Cortex of kidney (tissue), 1 donor: ENCODE measurements around the gene RIOK2.
"Not testable (repeated sequence)": the region's sequence is repeated elsewhere in the genome, so short reads cannot be mapped to it uniquely, and the experiment has no call there.

Experiments
- DNase-seq: peaks from one replicate; lab custom pipeline; 2025; lab: John Stamatoyannopoulos, UW

Gene RIOK2

GRCh38 chr5:97167435-97167834 is 15.6 kb downstream of the RIOK2 start:
- DNase-seq, result no peak

GRCh38 chr5:97165726-97166125 is 17.3 kb downstream of the RIOK2 start:
- DNase-seq, result no peak

GRCh38 chr5:97164846-97165245 is 18.2 kb downstream of the RIOK2 start:
- DNase-seq, result no peak

GRCh38 chr5:97163790-97164285 is 19.2 kb downstream of the RIOK2 start:
- no peak for DNase-seq

GRCh38 chr5:97163360-97163764 is 19.7 kb downstream of the RIOK2 start:
- DNase-seq, result no peak

GRCh38 chr5:97162045-97162444 is 21.0 kb downstream of the RIOK2 start:
- no peak for DNase-seq

GRCh38 chr5:97157689-97158088 is 25.4 kb downstream of the RIOK2 start:
- no peak for DNase-seq

GRCh38 chr5:97151370-97151769 is 31.7 kb downstream of the RIOK2 start:
- DNase-seq, result no peak

GRCh38 chr5:97150401-97150800 is 32.6 kb downstream of the RIOK2 start:
- DNase-seq, result no peak

- DNase-seq, result no peak
Observed at GRCh38 chr5:97149709-97150108, 33.3 kb downstream of the RIOK2 start.

- DNase-seq, result no peak
Observed at GRCh38 chr5:97148288-97148687, 34.8 kb downstream of the RIOK2 start.

GRCh38 chr5:97143704-97144103 is 39.3 kb downstream of the RIOK2 start:
- DNase-seq, result no peak

GRCh38 chr5:97142521-97143254 is 40.4 kb downstream of the RIOK2 start, which contains the start of gene LIX1:
TSS of gene LIX1 (minus strand) at chr5:97142611. CDS start at chr5:97142576, 35 bp downstream.
- no peak for DNase-seq

- DNase-seq, result no peak
Observed at GRCh38 chr5:97141539-97141938, 41.5 kb downstream of the RIOK2 start.

- DNase-seq, result no peak
Observed at GRCh38 chr5:97141031-97141430, 42.0 kb downstream of the RIOK2 start.

GRCh38 chr5:97140250-97140649 is 42.8 kb downstream of the RIOK2 start:
- DNase-seq, result not testable (repeated sequence)

GRCh38 chr5:97136475-97136874 is 46.6 kb downstream of the RIOK2 start:
- no peak for DNase-seq

GRCh38 chr5:97135868-97136267 is 47.2 kb downstream of the RIOK2 start:
- no peak for DNase-seq

- no peak for DNase-seq
Observed at GRCh38 chr5:97134634-97135033, 48.4 kb downstream of the RIOK2 start.

GRCh38 chr5:97133101-97133500 is 49.9 kb downstream of the RIOK2 start:
- no peak for DNase-seq

GRCh38 chr5:97131921-97132320 is 51.1 kb downstream of the RIOK2 start:
- no peak for DNase-seq

- no peak for DNase-seq
Observed at GRCh38 chr5:97131139-97131710, 51.8 kb downstream of the RIOK2 start.

- no peak for DNase-seq
Observed at GRCh38 chr5:97127727-97128126, 55.3 kb downstream of the RIOK2 start.
